Heart right ventricle (tissue), 16 donors: ENCODE data around the gene CHST11. TPM values are rescaled to one million over a fixed set of nuclear protein-coding genes. Genes with fewer than 3 reads are reported as not detected.

Experiments used
- ATAC-seq, 8 donors: fragments of 200-7000 bp; cut with Tn5 transposase; one replicate each; pipeline ENCODE4 v1.9.1; 2020; ENCODE audit warnings: mild to moderate bottlenecking in 8 of 8, moderate library complexity in 8 of 8, moderate number of reproducible peaks in 1 of 8
- DNase-seq, 2 donors: peaks; one replicate each; pipeline ENCODE4 v3.0.0-alpha.2; 2020
- H3K27ac ChIP-seq, 10 donors: fragments of 200-600 bp; sonication (generic) in 2 of 10; one replicate each; pipeline versions ENCODE4 v1.5.0 to v1.8.0; 2020 to 2022; ENCODE audit warnings: mild to moderate bottlenecking in 3 of 10
- H3K27me3 ChIP-seq, 7 donors: fragments of 200-600 bp; one replicate each; pipeline ENCODE4 v1.8.0; 2021 to 2022; ENCODE audit warnings: mild to moderate bottlenecking in 2 of 7
- H3K36me3 ChIP-seq, 9 donors: fragments of 200-600 bp; sonication (generic) in 1 of 9; one replicate each; pipeline versions ENCODE4 v1.5.0 to v1.8.0; 2020 to 2022; ENCODE audit warnings: mild to moderate bottlenecking in 2 of 9
- H3K4me1 ChIP-seq, 9 donors: fragments of 200-600 bp; sonication (generic) in 1 of 9; one replicate each; pipeline versions ENCODE4 v1.5.0 to v1.8.0; 2020 to 2022; ENCODE audit warnings: mild to moderate bottlenecking in 4 of 9
- H3K4me3 ChIP-seq, 10 donors: fragments of 200-600 bp; sonication (generic) in 2 of 10; one replicate each; pipeline versions ENCODE4 v1.5.0 to v1.8.0; 2020 to 2022; ENCODE audit warnings: mild to moderate bottlenecking in 7 of 10, moderate library complexity in 2 of 10
- H3K9me3 ChIP-seq, 11 donors: fragments of 200-600 bp in 10 of 11; sonication (generic) in 2 of 11; one replicate each; pipeline versions ENCODE4 v1.5.0 to v1.8.0; 2013 to 2022; ENCODE audit warnings: mild to moderate bottlenecking in 2 of 11, control low read depth in 1 of 11, moderate library complexity in 1 of 11
- WGBS, 2 donors: extraction: QIAGEN DNeasy Blood & Tissue Kit; methylation state at CpG; one replicate each; pipeline ENCODE4 v1.1.7; 2013; ENCODE audit warnings: inconsistent platforms in 1 of 2; 5-methylcytosine and 5-hydroxymethylcytosine counted together
- intact Hi-C, 10 donors: fragments of 100-400 bp; cut with DNase I; formaldehyde crosslinking; loops; one replicate each; pipeline versions ENCODE4 v1.11.1 to v1.14.2; 2022
- polyA plus RNA-seq, 2 donors: library from polyadenylated mRNA; stranded (reverse); fragments of 200-250 nt; gene quantifications; one replicate each; pipeline ENCODE4 v1.2.3, GENCODE V29; 2013
- total RNA-seq, 10 donors: library from RNA; stranded (reverse); fragmentation: NEBNext Ultra II Directional in 3 of 10; extraction: Animal tissue kit (Norgen Biotek cat#: 25700) in 3 of 10; gene quantifications; one replicate each; pipeline versions ENCODE4 v1.2.1 to v1.2.4, GENCODE V29; 2021 to 2023
- TF ChIP-seq, protein P1 (sequence below), 9 donors: fragments of 200-600 bp; sonication (generic) in 2 of 9; IDR thresholded peaks; one replicate each; pipeline versions ENCODE4 v1.5.0 to v1.8.0; 2021 to 2022; ENCODE audit warnings: antibody characterized with exemption in 9 of 9, mild to moderate bottlenecking in 5 of 9, moderate library complexity in 1 of 9
- donor health status: Arrhythmogenic right ventricular cardiomyopathy.
- donor health status: ischemic (EF 13 %, LVEDD 7.1; RV severe dilation, severe dysfunction).
- donor health status: healthy with polysubstance abuse.
- donor health status: DM: no; HTN: yes; CAD: no.
- donor health status: DM: no; HTN: no; CAD: no.
- donor health status: ischemic (EF 25% LVEDD 6.9; RV normal size, moderate dysfunction).
- donor health status: ischemic (EF 25% LVEDD 5.7; RV mildly dilated, moderate dysfunction).
- donor health status: healthy.
- donor health status: DM: yes; HTN: yes; CAD: no.
- donor health status: Ischemic cardiomyopathy.
- donor health status: ischemic (EF 35%, LVEDD 5.7; RV mildly dilated, moderate dysfunction).
- donor health status: nonischemic (EF 11% LVEDD 7.7; RV severe dilation, severe dysfunction).
- donor health status: DM: yes; HTN: yes; CAD: no.
- donor health status: PGD.
- donor health status: ischemic (EF 29% LVEDD 5.4; RV normal size, mild dysfunction).
- donor health status: nonischemic (EF 23%, LVEDD 6.1; RV moderate dilation, normal function).

The CHST11 gene
- total and polyA plus RNA-seq, 12 donors = 1.1 to 12.7 (median 4.3) TPM

DNA sequence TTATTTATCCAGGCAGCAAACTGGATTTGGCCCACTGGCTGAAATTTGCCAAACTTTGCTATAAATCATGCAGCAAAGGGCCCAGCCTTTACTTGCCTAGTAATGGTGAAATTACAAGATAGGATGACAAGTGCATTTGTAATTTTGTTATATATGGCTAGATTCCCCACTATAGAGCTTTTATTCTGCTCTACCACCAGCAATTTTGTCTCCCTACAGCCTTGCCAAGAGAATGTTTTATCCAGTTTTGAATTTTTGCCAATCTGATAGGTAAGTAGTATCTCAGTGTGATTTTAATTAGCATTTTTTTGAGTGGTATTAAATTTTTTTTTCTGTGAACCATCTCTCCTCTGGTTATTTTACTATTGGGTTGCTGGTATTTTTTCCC lies 339.7 kb downstream of the CHST11 start:
- no peaks in the 10 kb centered on the region for H3K27me3 ChIP-seq
- ATAC-seq (no peak), DNase-seq (no peak)
- no peaks in the 10 kb centered on the region for H3K9me3 ChIP-seq
- intact Hi-C loops = loop anchor here in 1 of 10 donors (10.0 kb wide), 1 partner anchor 112 kb away; no protein-coding TSS in a partner anchor
- H3K36me3 ChIP-seq = no peaks in the 10 kb centered on the region
- peaks cover 0 to 17% (median 5%) of the 10 kb centered on the region in 9 donors for H3K4me1 ChIP-seq
- no peak overlapping the region for H3K4me3 ChIP-seq
- no peak overlapping the region for H3K27ac ChIP-seq
- TF ChIP-seq, protein P1, sequence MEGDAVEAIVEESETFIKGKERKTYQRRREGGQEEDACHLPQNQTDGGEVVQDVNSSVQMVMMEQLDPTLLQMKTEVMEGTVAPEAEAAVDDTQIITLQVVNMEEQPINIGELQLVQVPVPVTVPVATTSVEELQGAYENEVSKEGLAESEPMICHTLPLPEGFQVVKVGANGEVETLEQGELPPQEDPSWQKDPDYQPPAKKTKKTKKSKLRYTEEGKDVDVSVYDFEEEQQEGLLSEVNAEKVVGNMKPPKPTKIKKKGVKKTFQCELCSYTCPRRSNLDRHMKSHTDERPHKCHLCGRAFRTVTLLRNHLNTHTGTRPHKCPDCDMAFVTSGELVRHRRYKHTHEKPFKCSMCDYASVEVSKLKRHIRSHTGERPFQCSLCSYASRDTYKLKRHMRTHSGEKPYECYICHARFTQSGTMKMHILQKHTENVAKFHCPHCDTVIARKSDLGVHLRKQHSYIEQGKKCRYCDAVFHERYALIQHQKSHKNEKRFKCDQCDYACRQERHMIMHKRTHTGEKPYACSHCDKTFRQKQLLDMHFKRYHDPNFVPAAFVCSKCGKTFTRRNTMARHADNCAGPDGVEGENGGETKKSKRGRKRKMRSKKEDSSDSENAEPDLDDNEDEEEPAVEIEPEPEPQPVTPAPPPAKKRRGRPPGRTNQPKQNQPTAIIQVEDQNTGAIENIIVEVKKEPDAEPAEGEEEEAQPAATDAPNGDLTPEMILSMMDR (IDR thresholded peaks at IDR 0.05) = no peak

DNA sequence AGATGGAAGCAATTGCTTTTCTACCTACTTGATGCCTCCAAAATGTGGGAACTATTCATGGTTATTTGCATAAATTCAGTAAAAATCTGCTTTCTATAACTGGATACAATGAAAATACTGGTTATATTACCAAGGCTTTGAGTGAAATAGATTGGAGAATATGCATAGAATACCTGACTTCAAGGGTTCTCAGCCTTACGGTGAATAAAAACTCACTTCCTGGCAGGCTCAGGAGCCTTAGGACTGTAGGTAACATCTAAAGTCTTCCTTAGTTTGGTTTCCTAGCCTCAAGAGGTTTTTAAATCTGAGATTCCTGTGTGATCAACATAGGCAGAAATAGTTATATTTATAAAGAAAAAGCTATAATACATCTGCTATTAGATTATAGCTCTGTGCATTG lies 342.7 kb downstream of the CHST11 start:
- no peaks in the 10 kb centered on the region for H3K36me3 ChIP-seq
- no peak overlapping the region for H3K4me3 ChIP-seq
- no peaks in the 10 kb centered on the region for H3K27me3 ChIP-seq
- no peak for DNase-seq
- ATAC-seq = no peak
- WGBS, 2 donors = 92 to 95% methylated on average over 1 of the region's 1 CpG
- TF ChIP-seq, protein P1 (IDR thresholded peaks at IDR 0.05) = no peak
- intact Hi-C loops = loop anchor here in 1 of 10 donors (10.0 kb wide), 1 partner anchor 115 kb away; no protein-coding TSS in a partner anchor
- H3K27ac ChIP-seq = no peak overlapping the region
- peaks cover 0 to 6% (median 0%) of the 10 kb centered on the region in 9 donors for H3K4me1 ChIP-seq
- no peaks in the 10 kb centered on the region for H3K9me3 ChIP-seq

DNA sequence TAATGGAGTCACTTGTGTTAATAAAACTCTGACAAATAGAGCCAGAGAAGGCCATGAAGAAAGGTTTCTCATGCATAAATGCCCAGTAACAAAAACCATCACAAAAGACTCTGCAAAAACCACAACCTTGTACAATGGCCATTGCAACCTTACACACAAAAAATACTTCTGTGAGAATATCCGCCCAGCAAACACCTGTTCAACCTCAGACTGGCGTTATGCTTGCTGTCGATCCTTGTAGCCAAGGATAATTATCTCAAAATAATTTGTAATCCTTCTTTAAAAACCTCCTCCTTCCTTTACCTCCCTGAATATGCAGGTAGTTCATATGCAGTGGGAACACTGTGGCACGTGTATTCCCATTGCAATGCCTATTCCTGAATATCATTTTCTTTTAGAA lies 344.3 kb downstream of the CHST11 start:
- intact Hi-C loops = no loop called here
- H3K36me3 ChIP-seq = no peaks in the 10 kb centered on the region
- no peak overlapping the region for H3K4me3 ChIP-seq
- H3K4me1 ChIP-seq = peaks cover 0 to 6% (median 0%) of the 10 kb centered on the region in 9 donors
- ATAC-seq = no peak
- WGBS, 2 donors = 85 to 86% methylated on average over 4 of the region's 4 CpGs
- no peak overlapping the region for H3K27ac ChIP-seq
- DNase-seq = no peak
- no peaks in the 10 kb centered on the region for H3K27me3 ChIP-seq
- no peaks in the 10 kb centered on the region for H3K9me3 ChIP-seq
- TF ChIP-seq, protein P1 (IDR thresholded peaks at IDR 0.05) = no peak

DNA sequence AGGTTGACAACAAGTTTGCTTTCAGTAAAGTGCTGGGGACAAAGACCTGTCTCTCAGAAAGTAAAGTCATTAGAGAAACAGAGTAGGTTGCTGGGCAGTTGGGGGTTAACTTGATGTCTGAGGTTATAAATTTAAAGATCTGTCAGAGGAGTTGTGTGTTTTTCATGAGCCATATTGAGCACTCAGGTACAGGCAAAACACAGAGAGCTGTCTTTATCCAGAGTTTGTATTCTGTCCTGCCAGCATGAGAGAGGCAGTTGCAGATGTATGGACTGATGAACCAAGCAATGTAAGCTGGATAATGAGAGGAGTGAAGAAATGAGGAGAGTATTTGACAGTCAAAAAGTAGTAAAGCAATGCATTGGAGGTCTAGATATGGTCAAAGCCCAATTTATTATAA lies 344.7 kb downstream of the CHST11 start:
- Histone ChIP-seq H3K4me1 (peaks cover 0 to 6% (median 0%) of the 10 kb centered on the region in 9 donors), H3K4me3 (no peak overlapping the region), H3K9me3 (no peaks in the 10 kb centered on the region), H3K27me3 (no peaks in the 10 kb centered on the region), H3K36me3 (no peaks in the 10 kb centered on the region), H3K27ac (no peak overlapping the region)
- intact Hi-C loops = no loop called here
- DNase-seq (no peak), ATAC-seq (no peak)
- TF ChIP-seq, protein P1 (IDR thresholded peaks at IDR 0.05) = no peak
